A549 (cell line): ENCODE measurements around the gene COL4A5. TPM values are rescaled to one million over a fixed set of nuclear protein-coding genes. Genes with fewer than 3 reads are reported as not detected.

ENCODE experiments used
- ATAC-seq, 2 experiments: fragments of 200-7000 bp in 1 of 2; fragments of >200 bp in 1 of 2; cut with Nextera tagmentation in 1 of 2; cut with Tn5 transposase in 1 of 2; 3 replicates each; pipeline versions ENCODE4 v1.8.0 to v1.9.1; 2018 to 2020; ENCODE audit warnings: mild to moderate bottlenecking in 1 of 2, moderate library complexity in 1 of 2
- CTCF ChIA-PET: fragments of 300-600 bp; sonication (Branson Sonifier 250); formaldehyde crosslinking; extraction: SDS; loops from one replicate; lab custom pipeline; 2021; ENCODE audit warnings: antibody characterized with exemption, inconsistent platforms; lab: Yijun Ruan, JAX
- POLR2A ChIA-PET: fragments of 350-600 bp; formaldehyde crosslinking; extraction: SDS; loops from one replicate; lab custom pipeline; 2021; ENCODE audit warnings: antibody characterized with exemption, inconsistent platforms; lab: Yijun Ruan, JAX
- DNase-seq, 2 experiments: peaks; one replicate each; pipeline versions ENCODE4 v3.0.0 to v3.0.0-alpha.2; 2011 to 2016; ENCODE audit warnings: low read depth in 1 of 2, low spot score in 1 of 2
- FAIRE-seq: peaks from 2 replicates; lab custom pipeline; 2011; peaks lifted over from hg19 to GRCh38; lab: Jason Lieb, UNC
- H3K27ac ChIP-seq, 2 experiments: fragments of >200 bp; sonication (Bioruptor Twin); formaldehyde crosslinking; 3 replicates each; pipeline ENCODE4 v1.5.1; 2016 to 2017
- H3K4me1 ChIP-seq: fragments of >200 bp; sonication (Bioruptor Twin); formaldehyde crosslinking; 3 replicates; pipeline ENCODE4 v1.6.1; 2016
- H3K4me2 ChIP-seq: fragments of >200 bp; sonication (Bioruptor Twin); formaldehyde crosslinking; 3 replicates; pipeline ENCODE4 v1.6.1; 2016
- H3K4me3 ChIP-seq: fragments of >200 bp; sonication (Bioruptor Twin); formaldehyde crosslinking; 3 replicates; pipeline ENCODE4 v1.5.1; 2016
- H3K9me3 ChIP-seq: fragments of >200 bp; sonication (Bioruptor Twin); formaldehyde crosslinking; 3 replicates; pipeline ENCODE4 v1.6.1; 2016
- CBX8 ChIP-seq: fragments of 200-600 bp; sonication (generic); IDR thresholded peaks from 2 replicates; pipeline ENCODE4 v1.6.1; 2016
- CEBPB ChIP-seq, 2 experiments: fragments of >200 bp in 1 of 2; sonication (Bioruptor Twin) in 1 of 2; formaldehyde crosslinking in 1 of 2; IDR thresholded peaks; 2 replicates each; pipeline ENCODE4 v1.6.1; 2012 to 2016
- CHD2 ChIP-seq: fragments of 150-350 bp; IDR thresholded peaks from 2 replicates; pipeline ENCODE4 v1.6.1; 2014; ENCODE audit warnings: low read length; ENCODE audit not compliant: partially characterized antibody
- ELK1 ChIP-seq: fragments of 150-350 bp; IDR thresholded peaks from 2 replicates; pipeline ENCODE4 v1.6.1; 2014; ENCODE audit warnings: low read depth, mild to moderate bottlenecking, low read length
- EP300 ChIP-seq, 2 experiments: fragments of >200 bp; sonication (Bioruptor Twin); formaldehyde crosslinking; IDR thresholded peaks; 2 replicates in 1 of 2; 3 replicates in 1 of 2; pipeline ENCODE4 v1.6.1; 2016 to 2017
- ESRRA ChIP-seq: fragments of 150-350 bp; IDR thresholded peaks from 2 replicates; pipeline ENCODE4 v1.6.1; 2014; ENCODE audit warnings: mild to moderate bottlenecking, low read length, borderline replicate concordance
- FOSB ChIP-seq: fragments of 250-450 bp; sonication (Bioruptor Pico); IDR thresholded peaks from 2 replicates; pipeline ENCODE4 v1.5.0; 2020; ENCODE audit warnings: mild to moderate bottlenecking, moderate library complexity
- FOSL2 ChIP-seq, 2 experiments: fragments of 450-650 bp in 1 of 2; fragments of >200 bp in 1 of 2; sonication (Bioruptor Twin) in 1 of 2; formaldehyde crosslinking; IDR thresholded peaks; 2 replicates each; pipeline versions ENCODE4 v1.5.0 to v1.6.1; 2016 to 2020; ENCODE audit warnings: mild to moderate bottlenecking in 1 of 2, moderate library complexity in 1 of 2
- FOXS1 ChIP-seq: fragments of 250-450 bp; sonication (Bioruptor Pico); IDR thresholded peaks from 2 replicates; pipeline ENCODE4 v1.5.0; 2020; ENCODE audit warnings: mild to moderate bottlenecking, moderate library complexity
- GATA3 ChIP-seq: IDR thresholded peaks from 2 replicates; pipeline ENCODE4 v1.6.1; 2012; ENCODE audit warnings: borderline replicate concordance
- HEYL ChIP-seq: fragments of 250-450 bp; sonication (Bioruptor Pico); IDR thresholded peaks from 2 replicates; pipeline ENCODE4 v1.8.0; 2021; ENCODE audit warnings: mild to moderate bottlenecking, moderate library complexity
- HOXA7 ChIP-seq: fragments of 250-450 bp; sonication (Bioruptor Pico); IDR thresholded peaks from 2 replicates; pipeline ENCODE4 v1.5.0; 2020; ENCODE audit warnings: mild to moderate bottlenecking, moderate library complexity
- JUNB ChIP-seq: fragments of >200 bp; sonication (Bioruptor Twin); formaldehyde crosslinking; IDR thresholded peaks from 2 replicates; pipeline ENCODE4 v1.6.1; 2016
- KDM5A ChIP-seq: fragments of 200-600 bp; sonication (generic); IDR thresholded peaks from 2 replicates; pipeline ENCODE4 v1.6.1; 2016; ENCODE audit warnings: antibody characterized with exemption, mild to moderate bottlenecking
- MAFK ChIP-seq: fragments of 450-650 bp; IDR thresholded peaks from 2 replicates; pipeline ENCODE4 v1.6.1; 2014; ENCODE audit not compliant: partially characterized antibody
- MAX ChIP-seq: IDR thresholded peaks from 2 replicates; pipeline ENCODE4 v1.6.1; 2012
- NR3C1 ChIP-seq: fragments of >200 bp; sonication (Bioruptor Twin); formaldehyde crosslinking; IDR thresholded peaks from 3 replicates; pipeline ENCODE4 v1.6.1; 2017
- RAD21 ChIP-seq, 2 experiments: fragments of >200 bp in 1 of 2; sonication (Bioruptor Twin) in 1 of 2; formaldehyde crosslinking in 1 of 2; IDR thresholded peaks in 1 of 2; conservative IDR thresholded peaks in 1 of 2; 2 replicates in 1 of 2; 3 replicates in 1 of 2; pipeline ENCODE4 v1.6.1; 2012 to 2018; ENCODE audit warnings: inconsistent platforms in 1 of 2
- REST ChIP-seq: fragments of 200-600 bp; sonication (generic); IDR thresholded peaks from 2 replicates; pipeline ENCODE4 v1.6.1; 2016; ENCODE audit warnings: antibody characterized with exemption, mild to moderate bottlenecking, moderate library complexity
- RFX5 ChIP-seq: fragments of 450-650 bp; IDR thresholded peaks from 2 replicates; pipeline ENCODE4 v1.7.1; 2014; ENCODE audit warnings: antibody characterized with exemption, mild to moderate bottlenecking, moderate library complexity
- TFCP2L1 ChIP-seq: fragments of 250-450 bp; sonication (Bioruptor Pico); IDR thresholded peaks from 2 replicates; pipeline ENCODE4 v1.5.0; 2021; ENCODE audit warnings: mild to moderate bottlenecking
- ZSCAN20 ChIP-seq: fragments of 250-450 bp; sonication (Bioruptor Pico); IDR thresholded peaks from 2 replicates; pipeline ENCODE4 v1.8.0; 2022; ENCODE audit warnings: mild to moderate bottlenecking, moderate library complexity
- WGBS: methylation state at CpG from one replicate; pipeline ENCODE4 v1.1.6; 2017; ENCODE audit errors: missing lambda C conversion rate; 5-methylcytosine and 5-hydroxymethylcytosine counted together
- polyA plus RNA-seq, 4 experiments: library from polyadenylated mRNA; depleted of rRNA in 3 of 4; stranded (reverse); fragments of >200 nt; fragmentation: RNase III in 1 of 4; extraction: RNeasy Plus Mini Kit Qiagen cat#74134 plus additional on column Dnase treatment in 1 of 4; gene quantifications; 2 replicates in 3 of 4; 3 replicates in 1 of 4; pipeline ENCODE4 v1.2.3, GENCODE V29; 2011 to 2017
- TF ChIP-seq, protein P1 (sequence below): IDR thresholded peaks from 2 replicates; pipeline ENCODE4 v1.6.1; 2012; ENCODE audit warnings: low read depth, borderline replicate concordance
- TF ChIP-seq, protein P2 (sequence below): fragments of >200 bp; sonication (Bioruptor Twin); formaldehyde crosslinking; IDR thresholded peaks from 3 replicates; pipeline ENCODE4 v1.6.1; 2016

Gene COL4A5
- polyA plus RNA-seq, 2 of the 4 experiments (the other 2 are of a cell fraction), result 17.5 to 48.6 TPM

DNA sequence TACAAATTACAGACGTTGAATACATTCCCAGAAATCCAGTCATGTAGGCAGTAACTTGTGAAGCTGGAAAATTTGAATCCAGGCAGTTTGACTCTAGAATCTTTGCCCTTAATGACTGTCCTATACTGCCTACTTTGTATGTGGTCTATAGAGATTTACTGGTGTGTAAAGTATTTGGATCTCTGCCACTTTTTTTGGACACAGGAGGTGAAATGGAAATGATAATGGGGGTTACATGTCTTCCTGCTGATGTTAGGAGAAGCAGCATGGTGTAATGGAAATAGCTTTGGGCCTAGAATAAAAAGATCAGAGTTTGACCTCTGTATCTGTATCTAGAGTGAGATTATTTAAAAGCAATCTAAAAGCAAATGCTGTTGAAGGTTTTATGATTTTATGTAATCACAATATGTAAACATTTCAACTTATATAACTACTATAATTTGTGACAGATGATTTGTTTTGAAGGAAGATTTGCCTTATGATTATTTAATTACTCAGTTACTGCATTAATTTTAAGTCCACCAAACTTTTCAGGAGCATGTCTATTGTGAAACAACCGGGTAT, 3.3 kb downstream of the COL4A5 start:
- H3K4me2 ChIP-seq, result peak overlapping the region; percentile 86
- DNase-seq, result no peak
- TF ChIP-seq, protein P1, sequence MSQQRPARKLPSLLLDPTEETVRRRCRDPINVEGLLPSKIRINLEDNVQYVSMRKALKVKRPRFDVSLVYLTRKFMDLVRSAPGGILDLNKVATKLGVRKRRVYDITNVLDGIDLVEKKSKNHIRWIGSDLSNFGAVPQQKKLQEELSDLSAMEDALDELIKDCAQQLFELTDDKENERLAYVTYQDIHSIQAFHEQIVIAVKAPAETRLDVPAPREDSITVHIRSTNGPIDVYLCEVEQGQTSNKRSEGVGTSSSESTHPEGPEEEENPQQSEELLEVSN, result no peak
- TF ChIP-seq JUNB (no peak), HEYL (no peak), TFCP2L1 (CRISPR knock-in tag) (no peak), RAD21 (conservative IDR thresholded peaks at IDR 0.05 in 1 of 2, IDR thresholded peaks at IDR 0.05 in 1 of 2) (no peak), HOXA7 (CRISPR knock-in tag) (no peak), KDM5A (no peak), ELK1 (no peak), GATA3 (no peak)
- TF ChIP-seq, all 56 proteins: peak for 0
- H3K4me3 ChIP-seq, result peak overlapping the region; percentile 90
- peaks cover 25% of the 10 kb centered on the region for H3K4me1 ChIP-seq
- H3K27ac ChIP-seq, result peak overlapping the region; percentile 60 to 97; a peak in 4 of 6 replicates
- WGBS, result 32% methylated on average over 2 of the region's 2 CpGs
- POLR2A ChIA-PET, result interaction anchor here (0.6 kb wide), 1 partner anchor 52 kb away, joined by 3 read pairs; no protein-coding TSS in a partner anchor
- ATAC-seq (no peak), FAIRE-seq (peak; percentile 32)
- CTCF ChIA-PET, result no interaction called here
- H3K9me3 ChIP-seq, result no peaks in the 10 kb centered on the region

DNA sequence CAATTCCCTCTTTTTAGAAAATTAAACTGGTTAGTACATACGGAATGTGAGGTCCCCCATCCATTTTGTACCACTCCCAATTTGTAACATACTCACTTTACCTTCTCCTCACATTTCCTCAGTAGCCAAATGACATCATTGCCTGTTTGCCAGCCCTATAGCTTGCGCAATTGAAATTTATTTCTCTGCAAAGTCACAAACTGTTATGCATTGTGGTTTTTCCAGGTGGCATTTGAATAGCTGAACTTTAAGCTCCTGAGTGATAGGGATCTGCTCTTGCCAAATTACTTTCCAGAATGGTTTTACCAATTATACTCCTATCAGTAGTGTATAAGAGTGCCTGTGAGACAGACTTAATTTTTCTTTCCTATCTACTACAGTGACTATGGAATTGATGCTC, 7.7 kb downstream of the COL4A5 start:
- H3K4me1 ChIP-seq, result peaks cover 43% of the 10 kb centered on the region
- no peaks in the 10 kb centered on the region for H3K9me3 ChIP-seq
- ATAC-seq, result no peak
- no peak overlapping the region for H3K4me3 ChIP-seq
- peak overlapping the region; percentile 35 to 77; a peak in 4 of 6 replicates for H3K27ac ChIP-seq
- 64% methylated on average over 2 of the region's 2 CpGs for WGBS
- ChIA-PET POLR2A (interaction anchor here (1.1 kb wide), 1 partner anchor 9 kb away, joined by 3 read pairs; the partner anchor contains the start of gene COL4A6), CTCF (interaction anchor here (0.9 to 1.2 kb wide), 3 partner anchors 90 to 223 kb away, joined by 3 to 4 read pairs (median 3); no protein-coding TSS in a partner anchor)
- H3K4me2 ChIP-seq, result peak overlapping the region; percentile 50
- DNase-seq, result peak in 1 of 2 experiments; percentile 23
- TF ChIP-seq HOXA7 (CRISPR knock-in tag) (no peak), FOXS1 (CRISPR knock-in tag) (no peak), CEBPB (IDR thresholded peaks at IDR 0.05) (peak; percentile 85 to 88), EP300 (IDR thresholded peaks at IDR 0.05) (0 out of 5 replicates have a peak, but pooled peaks of 1 of the 2 experiments have one; percentile 17), MAX (no peak), FOSL2 (IDR thresholded peaks at IDR 0.05) (no peak), FOSL2 (CRISPR knock-in tag; IDR thresholded peaks at IDR 0.05) (no peak), RFX5 (no peak), MAFK (no peak), NR3C1 (no peak), ZSCAN20 (CRISPR knock-in tag) (no peak)
- FAIRE-seq, result no peak

GRCh38 chrX:108453841-108454240, 14.2 kb downstream of the COL4A5 start:
- FAIRE-seq, result no peak
- CTCF ChIA-PET, result no interaction called here
- Histone ChIP-seq H3K4me2 (no peak overlapping the region), H3K4me3 (no peak overlapping the region), H3K27ac (no peak overlapping the region), H3K4me1 (peaks cover 27% of the 10 kb centered on the region; the same call in 1 of the 3 replicates), H3K9me3 (no peaks in the 10 kb centered on the region)
- DNase-seq, result no peak
- ATAC-seq, result no peak
- WGBS, result 83% methylated on average over 3 of the region's 3 CpGs
- POLR2A ChIA-PET, result no interaction called here
- TF ChIP-seq ELK1 (no peak), RFX5 (no peak), FOSB (CRISPR knock-in tag) (no peak), MAX (no peak), ESRRA (no peak), KDM5A (no peak), HOXA7 (CRISPR knock-in tag) (no peak), CBX8 (no peak), REST (no peak), CHD2 (no peak)
- TF ChIP-seq, protein P2, sequence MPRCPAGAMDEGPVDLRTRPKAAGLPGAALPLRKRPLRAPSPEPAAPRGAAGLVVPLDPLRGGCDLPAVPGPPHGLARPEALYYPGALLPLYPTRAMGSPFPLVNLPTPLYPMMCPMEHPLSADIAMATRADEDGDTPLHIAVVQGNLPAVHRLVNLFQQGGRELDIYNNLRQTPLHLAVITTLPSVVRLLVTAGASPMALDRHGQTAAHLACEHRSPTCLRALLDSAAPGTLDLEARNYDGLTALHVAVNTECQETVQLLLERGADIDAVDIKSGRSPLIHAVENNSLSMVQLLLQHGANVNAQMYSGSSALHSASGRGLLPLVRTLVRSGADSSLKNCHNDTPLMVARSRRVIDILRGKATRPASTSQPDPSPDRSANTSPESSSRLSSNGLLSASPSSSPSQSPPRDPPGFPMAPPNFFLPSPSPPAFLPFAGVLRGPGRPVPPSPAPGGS, result no peak
